IMR-90 (cell line): ENCODE results near the gene GOT1. TPM values are rescaled to one million over a fixed set of nuclear protein-coding genes. Genes with fewer than 3 reads are reported as not detected.
A peak's percentile ranks its signal among the peaks of the same experiment; 100 is the strongest.

Experiments used
- ATAC-seq: fragments of 200-7000 bp; cut with Tn5 transposase; 2 replicates; pipeline ENCODE4 v1.9.1; 2020; ENCODE audit warnings: low read depth, mild to moderate bottlenecking, moderate library complexity
- BruUV-seq: library from RNA; stranded (reverse); fragments of 400-500 nt; replicated peaks from 2 replicates; lab custom pipeline; 2021; lab: Mats Ljungman, UMichigan
- CTCF ChIA-PET: fragments of 300-600 bp; formaldehyde crosslinking; extraction: SDS; loops from one replicate; lab custom pipeline; 2021; ENCODE audit warnings: antibody characterized with exemption; lab: Yijun Ruan, JAX
- POLR2A ChIA-PET: fragments of 300-600 bp; sonication (Branson Sonifier 250); formaldehyde crosslinking; loops from one replicate; lab custom pipeline; 2022; ENCODE audit warnings: antibody characterized with exemption; ENCODE audit not compliant: unreplicated experiment; lab: Charles Lee
- DNase-seq: peaks from one replicate; pipeline ENCODE4 v3.0.0; 2013
- H2AFZ ChIP-seq: replicated peaks from 2 replicates; pipeline ENCODE3; 2013; ENCODE audit warnings: low read length, mild to moderate bottlenecking; ENCODE audit not compliant: poor library complexity
- H2AK5ac ChIP-seq: 2 replicates; pipeline ENCODE4 v1.6.1; 2013; ENCODE audit warnings: low read depth, low read length, inconsistent platforms
- H2AK9ac ChIP-seq: replicated peaks from 2 replicates; pipeline ENCODE3; 2013; ENCODE audit warnings: mild to moderate bottlenecking, low read depth, low read length, moderate library complexity; ENCODE audit not compliant: poor library complexity
- H2BK120ac ChIP-seq: 2 replicates; pipeline ENCODE4 v1.6.1; 2013; ENCODE audit warnings: low read depth, low read length, inconsistent platforms
- H2BK15ac ChIP-seq: 3 replicates; pipeline ENCODE4 v1.6.1; 2013; ENCODE audit warnings: low read depth, low read length, inconsistent platforms
- H2BK20ac ChIP-seq: 2 replicates; pipeline ENCODE4 v1.6.1; 2013; ENCODE audit warnings: low read depth, mild to moderate bottlenecking, inconsistent platforms, low read length, moderate library complexity
- H2BK5ac ChIP-seq: 2 replicates; pipeline ENCODE4 v1.6.1; 2013; ENCODE audit warnings: mild to moderate bottlenecking, low read depth, low read length, inconsistent platforms; ENCODE audit not compliant: poor library complexity, severe bottlenecking
- H3K14ac ChIP-seq: replicated peaks from 2 replicates; pipeline ENCODE4 v1.6.1; 2013; ENCODE audit warnings: low read depth, low read length, inconsistent platforms
- H3K18ac ChIP-seq: 2 replicates; pipeline ENCODE4 v1.6.1; 2013; ENCODE audit warnings: low read depth, low read length, control low read depth
- H3K23ac ChIP-seq: 2 replicates; pipeline ENCODE4 v1.6.1; 2013; ENCODE audit warnings: low read depth, low read length, inconsistent platforms
- H3K27ac ChIP-seq: 2 replicates; pipeline ENCODE4 v1.5.1; 2013; ENCODE audit warnings: mild to moderate bottlenecking, control low read depth, low read length; ENCODE audit not compliant: insufficient read depth
- H3K27me3 ChIP-seq: 2 replicates; pipeline ENCODE4 v1.6.1; 2013; ENCODE audit warnings: low read length; ENCODE audit not compliant: control insufficient read depth, insufficient read depth
- H3K36me3 ChIP-seq: 2 replicates; pipeline ENCODE4 v1.6.1; 2013; ENCODE audit warnings: low read length, mixed read lengths; ENCODE audit not compliant: control insufficient read depth, insufficient read depth
- H3K4ac ChIP-seq: 2 replicates; pipeline ENCODE4 v1.6.1; 2013; ENCODE audit warnings: low read depth, low read length, inconsistent platforms
- H3K4me1 ChIP-seq: 2 replicates; pipeline ENCODE4 v1.6.1; 2013; ENCODE audit warnings: low read length, mixed read lengths; ENCODE audit not compliant: control insufficient read depth, insufficient read depth
- H3K4me2 ChIP-seq: 2 replicates; pipeline ENCODE4 v1.6.1; 2013; ENCODE audit warnings: low read depth, mild to moderate bottlenecking, control low read depth, low read length, moderate library complexity
- H3K4me3 ChIP-seq: 2 replicates; pipeline ENCODE4 v1.5.1; 2013; ENCODE audit warnings: low read depth, mild to moderate bottlenecking, control low read depth, low read length, moderate library complexity; ENCODE audit not compliant: insufficient read depth
- H3K56ac ChIP-seq: 2 replicates; pipeline ENCODE4 v1.6.1; 2013; ENCODE audit warnings: low read length, inconsistent platforms; ENCODE audit not compliant: insufficient read depth; ENCODE audit errors: extremely low read depth
- H3K79me1 ChIP-seq, 2 experiments: 2 replicates each; pipeline ENCODE4 v1.6.1; 2013; ENCODE audit warnings: low read length in 2 of 2, inconsistent platforms in 1 of 2, low read depth in 1 of 2
- H3K9ac ChIP-seq: 2 replicates; pipeline ENCODE4 v1.6.1; 2013; ENCODE audit warnings: low read depth, low read length, control low read depth
- H3K9me1 ChIP-seq: 2 replicates; pipeline ENCODE4 v1.6.1; 2013; ENCODE audit warnings: low read length, inconsistent platforms; ENCODE audit not compliant: insufficient read depth
- H3K9me3 ChIP-seq: 2 replicates; pipeline ENCODE4 v1.6.1; 2013; ENCODE audit warnings: low read length; ENCODE audit not compliant: control insufficient read depth, insufficient read depth
- H4K20me1 ChIP-seq: 2 replicates; pipeline ENCODE4 v1.6.1; 2013; ENCODE audit warnings: low read length, inconsistent platforms; ENCODE audit not compliant: insufficient read depth
- H4K5ac ChIP-seq: 2 replicates; pipeline ENCODE4 v1.6.1; 2013; ENCODE audit warnings: mild to moderate bottlenecking, low read depth, low read length, control low read depth
- H4K8ac ChIP-seq, 2 experiments: 2 replicates each; pipeline ENCODE4 v1.6.1; 2013; ENCODE audit warnings: low read depth in 2 of 2, low read length in 2 of 2, control low read depth in 1 of 2, inconsistent platforms in 1 of 2
- H4K91ac ChIP-seq: 2 replicates; pipeline ENCODE4 v1.6.1; 2013; ENCODE audit warnings: low read depth, low read length, inconsistent platforms; ENCODE audit not compliant: insufficient read depth
- BHLHE40 ChIP-seq: fragments of 150-350 bp; IDR thresholded peaks from 2 replicates; pipeline ENCODE4 v1.6.1; 2016; ENCODE audit warnings: mild to moderate bottlenecking, low read depth, low read length
- CHD1 ChIP-seq: IDR thresholded peaks from 2 replicates; pipeline ENCODE4 v1.6.1; 2012; ENCODE audit warnings: low read depth, low read length, improper control_type of control experiment
- RAD21 ChIP-seq: IDR thresholded peaks from 2 replicates; pipeline ENCODE4 v1.6.1; 2012; ENCODE audit warnings: low read length, improper control_type of control experiment
- RFX5 ChIP-seq: IDR thresholded peaks from 2 replicates; pipeline ENCODE4 v1.8.0; 2012; ENCODE audit warnings: low read depth, mild to moderate bottlenecking, low read length, moderate library complexity
- WGBS, 2 experiments: methylation state at CpG; one replicate each; pipeline versions ENCODE4 v1.1.5 to v1.1.7; 2013; ENCODE audit warnings: missing lambda C conversion rate in 2 of 2; ENCODE audit not compliant: insufficient read length in 1 of 2; ENCODE audit errors: extremely low coverage in 2 of 2; 5-methylcytosine and 5-hydroxymethylcytosine counted together
- dilution Hi-C: fragments of 300-500 bp; cut with HindIII; formaldehyde crosslinking; loops from one replicate; pipeline ENCODE4 v1.14.3; 2018; ENCODE audit warnings: low sequenced_read_pairs; ENCODE audit not compliant: unreplicated experiment
- in situ Hi-C: fragments of 300-500 bp; cut with MboI; formaldehyde crosslinking; loops from 3 replicates; pipeline ENCODE4 v1.14.3; 2019; ENCODE audit warnings: low sequenced_read_pairs, inconsistent platforms, mixed read lengths
- intact Hi-C: fragments of 100-400 bp; cut with micrococcal nuclease; formaldehyde crosslinking; loops from 2 replicates; pipeline ENCODE4 v1.10.0; 2022
- polyA plus RNA-seq, 3 experiments: library from polyadenylated mRNA; depleted of rRNA; stranded (reverse); fragments of >200 nt; gene quantifications; 2 replicates each; pipeline ENCODE4 v1.2.3, GENCODE V29; 2012; ENCODE audit warnings: low replicate concordance in 1 of 3
- total RNA-seq: library from RNA; depleted of rRNA; stranded (reverse); fragments of >200 nt; gene quantifications from 2 replicates; pipeline ENCODE4 v1.2.3, GENCODE V29; 2012
- TF ChIP-seq, protein P1 (sequence below): fragments of 150-350 bp; IDR thresholded peaks from 2 replicates; pipeline ENCODE4 v1.6.1; 2017; ENCODE audit warnings: mild to moderate bottlenecking, antibody characterized with exemption, low read length, low read depth
- TF ChIP-seq, protein P2 (sequence below): conservative IDR thresholded peaks from 2 replicates; pipeline ENCODE4 v1.5.1; 2012; ENCODE audit warnings: mild to moderate bottlenecking, low read depth, low read length, improper control_type of control experiment

The GOT1 gene
- total and polyA plus RNA-seq, 2 of the 4 experiments (the other 2 are of a cell fraction): 29.4 to 46.1 TPM

GRCh38 chr10:99466632-99467223, 36.3 kb upstream of the GOT1 start:
- intact Hi-C loops: no loop called here
- no peaks in the 10 kb centered on the region for H3K9me1 ChIP-seq
- 0 out of 2 replicates have a peak overlapping the region, but pooled peaks have one; percentile 42 for H3K4me2 ChIP-seq
- no peak overlapping the region for H3K56ac ChIP-seq
- WGBS, 2 experiments: no CpG with 5 or more reads among the region's 8 CpGs
- no peak overlapping the region; the same call in 1 of the 2 replicates for H4K5ac ChIP-seq
- H4K91ac ChIP-seq: no peak overlapping the region
- no peaks in the 10 kb centered on the region for H3K9me3 ChIP-seq
- peak overlapping the region; percentile 10; the same call in 1 of the 2 replicates for H3K4ac ChIP-seq
- no peak overlapping the region for H2BK5ac ChIP-seq
- POLR2A ChIA-PET: no interaction called here
- H3K27me3 ChIP-seq: peaks cover 15% of the 10 kb centered on the region
- BruUV-seq: no TSS peak
- dilution Hi-C loops: no loop called here
- H3K4me1 ChIP-seq: no peaks in the 10 kb centered on the region; the same call in 1 of the 2 replicates
- no peaks in the 10 kb centered on the region for H4K20me1 ChIP-seq
- H3K27ac ChIP-seq: no peak overlapping the region
- H4K8ac ChIP-seq: no peak overlapping the region
- H2AK9ac ChIP-seq: no peak overlapping the region
- H2BK120ac ChIP-seq: no peak overlapping the region; the same call in 1 of the 2 replicates
- no peak overlapping the region for H3K18ac ChIP-seq
- H3K36me3 ChIP-seq: no peaks in the 10 kb centered on the region
- ATAC-seq: peak; percentile 54
- H2BK20ac ChIP-seq: no peak overlapping the region
- H3K23ac ChIP-seq: no peak overlapping the region
- H2AFZ ChIP-seq: peak overlapping the region; percentile 56
- H3K4me3 ChIP-seq: no peak overlapping the region
- H3K79me1 ChIP-seq: no peaks in the 10 kb centered on the region
- TF ChIP-seq, protein P1, sequence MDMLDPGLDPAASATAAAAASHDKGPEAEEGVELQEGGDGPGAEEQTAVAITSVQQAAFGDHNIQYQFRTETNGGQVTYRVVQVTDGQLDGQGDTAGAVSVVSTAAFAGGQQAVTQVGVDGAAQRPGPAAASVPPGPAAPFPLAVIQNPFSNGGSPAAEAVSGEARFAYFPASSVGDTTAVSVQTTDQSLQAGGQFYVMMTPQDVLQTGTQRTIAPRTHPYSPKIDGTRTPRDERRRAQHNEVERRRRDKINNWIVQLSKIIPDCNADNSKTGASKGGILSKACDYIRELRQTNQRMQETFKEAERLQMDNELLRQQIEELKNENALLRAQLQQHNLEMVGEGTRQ: no peak
- TF ChIP-seq BHLHE40 (no peak), RFX5 (no peak), RAD21 (no peak), CHD1 (no peak)
- TF ChIP-seq, protein P2, sequence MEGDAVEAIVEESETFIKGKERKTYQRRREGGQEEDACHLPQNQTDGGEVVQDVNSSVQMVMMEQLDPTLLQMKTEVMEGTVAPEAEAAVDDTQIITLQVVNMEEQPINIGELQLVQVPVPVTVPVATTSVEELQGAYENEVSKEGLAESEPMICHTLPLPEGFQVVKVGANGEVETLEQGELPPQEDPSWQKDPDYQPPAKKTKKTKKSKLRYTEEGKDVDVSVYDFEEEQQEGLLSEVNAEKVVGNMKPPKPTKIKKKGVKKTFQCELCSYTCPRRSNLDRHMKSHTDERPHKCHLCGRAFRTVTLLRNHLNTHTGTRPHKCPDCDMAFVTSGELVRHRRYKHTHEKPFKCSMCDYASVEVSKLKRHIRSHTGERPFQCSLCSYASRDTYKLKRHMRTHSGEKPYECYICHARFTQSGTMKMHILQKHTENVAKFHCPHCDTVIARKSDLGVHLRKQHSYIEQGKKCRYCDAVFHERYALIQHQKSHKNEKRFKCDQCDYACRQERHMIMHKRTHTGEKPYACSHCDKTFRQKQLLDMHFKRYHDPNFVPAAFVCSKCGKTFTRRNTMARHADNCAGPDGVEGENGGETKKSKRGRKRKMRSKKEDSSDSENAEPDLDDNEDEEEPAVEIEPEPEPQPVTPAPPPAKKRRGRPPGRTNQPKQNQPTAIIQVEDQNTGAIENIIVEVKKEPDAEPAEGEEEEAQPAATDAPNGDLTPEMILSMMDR: no peak
- CTCF ChIA-PET: interaction anchor here (1.1 kb wide), 1 partner anchor 8 kb away, joined by 6 read pairs; no protein-coding TSS in a partner anchor
- peak; percentile 15 for DNase-seq
- in situ Hi-C loops: no loop called here
- no peak overlapping the region for H2AK5ac ChIP-seq
- H3K9ac ChIP-seq: no peak overlapping the region
- no peak overlapping the region for H3K14ac ChIP-seq
- H2BK15ac ChIP-seq: no peak overlapping the region
